ENCODE results near the gene FOXO3B.
"Not testable (repeated sequence)": the region's sequence is repeated elsewhere in the genome, so short reads cannot be mapped to it uniquely, and the experiment has no call there.

The FOXO3B gene

DNA sequence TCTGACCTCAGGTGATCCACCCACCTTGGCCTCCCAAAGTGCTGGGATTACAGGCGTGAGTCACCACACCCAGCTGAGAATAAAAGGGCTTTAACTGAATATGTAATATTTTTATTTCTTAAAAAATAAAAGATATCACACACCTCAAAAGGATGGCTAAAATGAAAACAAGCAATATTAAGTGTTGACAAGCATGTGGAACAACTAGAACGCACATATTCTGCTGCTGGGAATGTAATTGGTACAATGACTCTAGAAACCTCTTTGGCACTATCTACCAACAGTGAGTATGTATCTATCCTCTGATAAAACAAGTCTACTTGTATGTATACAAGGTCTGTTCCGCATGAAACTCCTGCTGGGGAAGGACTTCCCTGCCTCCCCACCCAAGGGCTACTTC lies 5.2 kb downstream of the FOXO3B start:
- H3K9me3 ChIP-seq; in situ Hi-C loops (cut with MboI; ENCODE audit: low sequenced_read_pairs); DNase-seq (ENCODE audit: low spot score in 2 of 2); H3K4me1 ChIP-seq; H3K4me3 ChIP-seq; H3K36me3 ChIP-seq (replicated peaks); H3K27me3 ChIP-seq (ENCODE audit: low read depth): not testable (repeated sequence)

DNA sequence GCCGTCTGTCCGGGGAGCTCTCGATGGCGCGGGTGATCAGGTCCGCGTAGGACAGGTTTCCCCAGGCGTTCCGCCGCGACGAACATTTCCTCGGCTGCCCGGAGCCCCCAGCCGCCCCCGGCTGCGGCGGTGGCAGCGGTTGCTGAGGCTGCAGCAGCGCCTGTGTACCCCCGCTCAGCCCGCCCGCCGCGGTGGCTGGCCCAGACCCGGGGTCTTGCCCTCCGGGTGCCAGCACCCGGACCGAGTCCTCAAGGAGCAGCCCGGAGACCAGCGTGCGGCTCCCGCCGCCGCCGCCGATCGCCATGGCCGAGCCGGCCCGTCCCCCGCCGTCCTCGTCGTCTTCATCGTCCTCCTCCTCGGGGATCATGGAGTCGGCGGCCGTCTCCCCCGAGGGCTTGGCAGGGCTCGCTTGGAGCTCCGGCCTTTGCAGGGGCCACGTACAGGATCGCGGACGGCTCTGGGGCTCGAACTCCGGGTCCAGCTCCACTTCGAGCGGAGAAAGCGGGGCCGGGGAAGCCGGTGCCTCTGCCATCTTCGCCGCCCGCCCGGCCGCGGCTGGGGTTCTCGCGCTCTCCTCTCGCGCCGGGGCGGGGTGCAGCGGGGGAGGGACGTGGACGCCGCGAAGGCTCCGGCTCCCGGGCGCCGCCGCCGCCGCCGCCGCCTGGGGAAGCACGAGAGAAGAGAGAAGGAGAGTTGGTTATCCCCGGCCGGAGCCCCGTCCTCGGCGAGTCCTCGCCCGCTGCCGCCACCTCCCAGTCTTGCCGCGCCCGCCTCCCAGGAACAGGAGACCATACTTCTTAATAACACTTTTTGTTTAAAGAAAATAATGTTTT lies 9.5 kb downstream of the FOXO3B start:
- H3K9me3 ChIP-seq; in situ Hi-C loops (cut with MboI; ENCODE audit: low sequenced_read_pairs); H3K36me3 ChIP-seq (replicated peaks); H3K4me3 ChIP-seq; H3K27me3 ChIP-seq (ENCODE audit: low read depth); H3K4me1 ChIP-seq; DNase-seq (ENCODE audit: low spot score in 2 of 2): not testable (repeated sequence)

DNA sequence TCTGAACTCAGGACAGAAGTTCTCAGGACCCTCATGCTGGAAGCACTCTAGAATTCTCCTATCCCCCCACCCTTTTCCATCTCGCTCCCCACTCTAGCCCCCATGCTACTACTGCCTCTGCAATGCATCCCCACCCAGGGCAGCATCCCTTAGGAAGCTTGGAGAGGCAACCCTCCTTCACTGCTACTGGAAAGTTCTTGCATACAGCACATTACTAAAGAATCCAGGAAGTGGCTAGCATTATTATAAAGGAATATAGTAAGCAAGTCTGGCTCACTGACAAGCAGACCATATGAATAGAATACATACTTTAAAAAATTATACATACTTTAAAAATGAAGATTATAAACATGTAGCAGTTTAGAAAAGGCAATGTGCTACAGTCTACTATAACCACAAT lies 13.5 kb downstream of the FOXO3B start:
- H3K9me3 ChIP-seq; DNase-seq (ENCODE audit: low spot score in 2 of 2); H3K36me3 ChIP-seq (replicated peaks); H3K27me3 ChIP-seq (ENCODE audit: low read depth); H3K4me3 ChIP-seq; H3K4me1 ChIP-seq; in situ Hi-C loops (cut with MboI; ENCODE audit: low sequenced_read_pairs): not testable (repeated sequence)

DNA sequence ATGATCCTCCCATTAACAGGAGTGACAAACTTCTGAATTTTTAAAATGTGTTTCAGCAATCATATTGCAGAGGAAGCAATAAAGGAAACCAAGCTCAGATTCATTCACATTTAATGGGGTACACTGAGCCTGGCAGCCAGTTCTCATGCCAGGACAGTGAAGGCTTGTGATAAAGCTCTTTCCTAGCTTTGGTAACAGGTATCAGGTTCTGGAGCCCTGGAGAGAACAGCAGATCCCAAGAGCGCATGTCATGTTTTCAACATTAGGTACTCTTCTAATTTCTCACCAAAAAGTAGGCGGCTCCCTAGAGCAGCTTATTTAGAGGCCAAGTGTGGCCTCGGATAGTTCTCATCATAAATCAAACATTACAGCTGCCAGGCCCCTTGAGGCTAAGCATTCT lies 14.6 kb downstream of the FOXO3B start:
- in situ Hi-C loops (cut with MboI; ENCODE audit: low sequenced_read_pairs); H3K4me3 ChIP-seq; H3K4me1 ChIP-seq; H3K27me3 ChIP-seq (ENCODE audit: low read depth); DNase-seq (ENCODE audit: low spot score in 2 of 2); H3K9me3 ChIP-seq; H3K36me3 ChIP-seq (replicated peaks): not testable (repeated sequence)

DNA sequence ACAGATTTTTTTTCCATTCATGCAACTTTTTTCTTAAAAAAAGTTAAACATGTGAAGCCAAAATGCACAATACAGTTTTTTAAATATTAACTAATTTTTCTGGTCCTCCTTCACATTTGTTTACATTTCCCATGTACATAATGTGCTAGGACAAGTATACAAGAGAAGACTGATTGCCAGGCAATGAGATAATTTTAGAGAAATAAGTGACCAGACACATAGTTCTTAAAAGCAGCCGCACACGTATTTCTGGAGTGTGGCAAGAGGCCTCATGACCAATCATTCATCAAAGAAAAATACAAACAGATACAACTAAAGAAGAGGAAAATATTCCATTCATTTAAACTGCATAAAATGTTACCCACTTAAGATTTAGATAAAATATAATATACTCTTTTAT lies 15.8 kb downstream of the FOXO3B start:
- H3K36me3 ChIP-seq (replicated peaks); H3K4me3 ChIP-seq; H3K9me3 ChIP-seq; H3K27me3 ChIP-seq (ENCODE audit: low read depth); DNase-seq (ENCODE audit: low spot score in 2 of 2); H3K4me1 ChIP-seq; in situ Hi-C loops (cut with MboI; ENCODE audit: low sequenced_read_pairs): not testable (repeated sequence)

DNA sequence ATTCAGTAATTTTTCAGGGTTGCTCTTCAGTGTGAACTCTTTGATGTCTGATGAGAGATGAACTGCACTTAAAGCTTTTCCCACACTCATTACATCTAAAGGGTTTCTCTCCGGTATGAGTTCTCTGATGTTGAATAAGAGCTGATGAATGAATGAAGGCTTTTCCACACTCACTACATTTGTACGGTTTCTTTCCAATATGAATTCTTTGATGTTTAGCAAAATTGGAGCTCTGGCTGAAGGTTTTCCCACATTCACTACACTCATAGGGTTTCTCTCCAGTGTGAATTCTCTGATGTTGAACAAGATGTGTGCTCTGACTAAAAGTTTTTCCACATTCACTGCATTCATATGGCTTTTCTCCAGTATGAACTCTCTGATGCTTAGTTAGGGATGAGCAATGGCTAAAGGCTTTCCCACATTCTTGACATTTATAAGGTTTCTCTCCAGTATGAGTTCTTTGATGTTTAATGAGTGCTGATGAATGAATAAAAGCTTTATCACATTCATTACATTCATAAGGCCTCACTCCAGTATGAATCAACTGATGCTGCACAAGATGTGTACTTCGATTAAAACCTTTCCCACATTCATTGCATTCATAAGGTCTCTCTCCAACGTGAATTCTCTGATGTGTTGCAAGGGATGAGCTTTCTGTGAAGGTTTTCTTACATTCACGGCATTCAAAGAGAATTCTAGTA lies 20.0 kb downstream of the FOXO3B start:
- in situ Hi-C loops (cut with MboI; ENCODE audit: low sequenced_read_pairs), result not testable (repeated sequence)

DNA sequence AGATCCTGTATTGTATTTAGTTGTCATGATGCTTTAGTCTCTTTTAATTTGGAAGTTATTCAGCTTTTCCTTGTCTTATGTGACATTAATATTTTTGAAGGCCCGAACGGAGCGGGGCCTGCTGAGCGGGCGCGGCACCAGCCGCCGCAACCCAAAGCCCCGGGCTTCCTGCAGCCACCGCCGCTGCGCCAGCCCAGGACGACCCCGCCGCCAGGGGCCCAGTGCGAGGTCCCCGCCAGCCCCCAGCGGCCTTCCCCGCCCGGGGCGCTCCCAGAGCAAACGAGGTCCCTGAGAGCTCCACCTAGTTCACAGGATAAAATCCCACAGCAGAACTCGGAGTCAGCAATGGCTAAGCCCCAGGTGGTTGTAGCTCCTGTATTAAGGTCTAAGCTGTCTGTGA lies 32.0 kb downstream of the FOXO3B start:
- DNase-seq (ENCODE audit: low spot score in 2 of 2); H3K4me1 ChIP-seq; H3K4me3 ChIP-seq; H3K27me3 ChIP-seq (ENCODE audit: low read depth); H3K36me3 ChIP-seq (replicated peaks); H3K9me3 ChIP-seq; in situ Hi-C loops (cut with MboI; ENCODE audit: low sequenced_read_pairs): not testable (repeated sequence)

More for the DNA sequence above, 20.0 kb downstream of the FOXO3B start:
- not testable (repeated sequence) for H3K4me3 ChIP-seq; H3K27me3 ChIP-seq (ENCODE audit: low read depth); DNase-seq (ENCODE audit: low spot score in 2 of 2); H3K4me1 ChIP-seq; H3K36me3 ChIP-seq (replicated peaks); H3K9me3 ChIP-seq

DNA sequence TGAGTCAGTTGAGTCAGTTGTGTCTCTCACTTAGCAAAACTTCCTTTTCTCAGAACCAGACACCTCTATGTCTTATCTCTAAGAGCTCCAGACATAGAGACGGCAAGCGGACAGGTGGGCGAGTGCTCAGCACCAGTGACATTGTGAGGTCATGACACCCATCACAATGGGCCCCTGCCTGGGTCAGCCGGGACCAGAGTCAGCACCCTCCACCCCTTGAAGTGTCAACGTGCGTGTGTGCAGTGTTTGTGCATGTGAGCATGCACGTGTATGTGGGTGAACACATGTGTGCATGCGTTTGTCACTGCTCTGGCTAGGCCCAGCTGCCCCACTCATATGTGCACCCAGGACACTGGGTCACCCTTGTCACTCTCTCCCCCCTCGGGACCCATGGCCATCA lies 37.8 kb downstream of the FOXO3B start, which contains the start of gene TBC1D28:
TSS of gene TBC1D28 (minus strand) at position 101 of the 400 bp plus-strand sequence. CDS start 3,039 bp downstream, outside the sequence.
- H3K4me3 ChIP-seq; H3K36me3 ChIP-seq (replicated peaks); H3K27me3 ChIP-seq (ENCODE audit: low read depth); in situ Hi-C loops (cut with MboI; ENCODE audit: low sequenced_read_pairs); H3K4me1 ChIP-seq; H3K9me3 ChIP-seq; DNase-seq (ENCODE audit: low spot score in 2 of 2): not testable (repeated sequence)

DNA sequence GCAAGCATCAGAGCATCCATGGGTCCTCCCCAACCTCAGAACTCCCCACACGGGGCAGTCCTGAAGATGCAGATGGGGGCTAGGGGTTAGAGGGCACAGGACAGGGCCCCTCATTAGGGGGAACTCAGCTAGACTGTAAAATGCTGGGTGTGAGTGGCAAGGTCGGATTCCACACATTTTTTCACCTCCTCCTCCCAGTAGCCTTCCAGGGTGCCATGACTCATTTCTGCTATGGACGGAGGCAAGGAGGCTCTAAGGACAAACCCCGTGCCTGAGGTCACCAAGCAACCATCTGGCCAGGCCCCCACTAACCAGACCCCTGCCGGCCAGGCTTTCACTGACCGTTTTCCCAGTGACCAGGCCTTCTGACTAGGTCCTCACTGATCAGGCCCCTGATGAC lies 39.0 kb downstream of the FOXO3B start:
- in situ Hi-C loops (cut with MboI; ENCODE audit: low sequenced_read_pairs); H3K27me3 ChIP-seq (ENCODE audit: low read depth): not testable (repeated sequence)

DNA sequence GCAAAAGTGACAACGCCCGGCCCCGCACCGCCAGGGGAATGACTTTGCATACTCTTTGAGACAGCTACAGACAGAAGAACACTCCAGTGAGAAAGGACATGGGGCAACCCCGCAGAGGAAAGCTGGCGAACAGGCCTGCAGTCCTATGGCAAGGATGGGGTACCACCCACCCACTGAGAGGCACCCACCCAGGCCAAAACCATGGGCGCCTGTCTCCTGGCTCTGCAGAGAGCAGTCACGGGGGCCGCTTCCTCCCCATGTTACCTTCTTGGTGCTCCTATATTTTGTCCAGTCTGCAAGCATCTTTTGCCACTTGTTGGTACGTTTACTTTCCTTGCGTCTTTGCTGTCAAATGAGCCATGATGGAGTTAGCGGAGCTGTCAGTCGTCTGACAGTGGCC lies 43.8 kb downstream of the FOXO3B start:
- not testable (repeated sequence) for H3K36me3 ChIP-seq (replicated peaks); H3K9me3 ChIP-seq

More for the DNA sequence above, 39.0 kb downstream of the FOXO3B start:
- H3K36me3 ChIP-seq (replicated peaks); H3K9me3 ChIP-seq; H3K4me1 ChIP-seq; H3K4me3 ChIP-seq; DNase-seq (ENCODE audit: low spot score in 2 of 2): not testable (repeated sequence)

DNA sequence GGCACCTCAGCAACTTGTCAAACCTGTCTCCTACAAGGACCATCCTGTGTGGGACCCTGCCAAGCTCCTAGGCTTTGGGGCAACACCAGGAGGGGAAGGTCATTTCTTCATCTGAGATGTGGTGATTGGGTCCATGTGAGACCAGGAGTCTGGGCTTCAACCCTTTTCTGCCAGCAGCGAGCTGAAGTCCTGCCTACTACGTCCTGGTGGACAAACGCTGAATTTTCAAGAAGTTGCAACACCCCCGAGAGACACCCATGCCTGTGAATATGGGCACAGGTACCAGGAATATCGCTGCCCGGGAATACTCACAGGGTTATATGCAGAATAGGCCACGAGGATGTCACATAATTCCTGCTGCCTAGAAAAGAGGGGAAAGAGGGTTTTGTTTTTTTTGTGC lies 45.9 kb downstream of the FOXO3B start:
- H3K36me3 ChIP-seq (replicated peaks); H3K9me3 ChIP-seq; H3K4me1 ChIP-seq; H3K4me3 ChIP-seq; H3K27me3 ChIP-seq (ENCODE audit: low read depth); in situ Hi-C loops (cut with MboI; ENCODE audit: low sequenced_read_pairs); DNase-seq (ENCODE audit: low spot score in 2 of 2): not testable (repeated sequence)

More for the DNA sequence above, 43.8 kb downstream of the FOXO3B start:
- H3K27me3 ChIP-seq (ENCODE audit: low read depth); in situ Hi-C loops (cut with MboI; ENCODE audit: low sequenced_read_pairs); DNase-seq (ENCODE audit: low spot score in 2 of 2); H3K4me1 ChIP-seq; H3K4me3 ChIP-seq: not testable (repeated sequence)

DNA sequence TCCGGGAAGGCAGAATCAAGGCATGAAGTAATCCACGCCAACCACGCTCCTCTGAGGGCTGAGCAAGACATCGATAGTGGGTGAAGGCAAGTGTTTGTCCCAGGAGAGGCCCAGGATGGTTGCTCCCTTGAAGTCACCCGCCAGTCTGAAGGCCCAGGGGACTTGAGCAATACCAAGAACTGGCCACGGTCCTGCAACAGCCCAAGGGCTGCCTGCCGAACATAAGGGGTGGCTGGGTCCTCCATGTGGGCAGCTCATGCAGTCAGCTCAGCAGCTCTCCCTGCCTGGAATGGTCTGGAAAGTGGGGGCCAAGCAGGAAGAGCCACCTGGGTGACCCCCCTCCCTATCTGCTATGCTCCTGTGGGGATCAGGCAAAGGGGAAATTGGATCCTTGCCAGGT lies 46.3 kb downstream of the FOXO3B start:
- DNase-seq (ENCODE audit: low spot score in 2 of 2); H3K9me3 ChIP-seq; in situ Hi-C loops (cut with MboI; ENCODE audit: low sequenced_read_pairs): not testable (repeated sequence)

DNA sequence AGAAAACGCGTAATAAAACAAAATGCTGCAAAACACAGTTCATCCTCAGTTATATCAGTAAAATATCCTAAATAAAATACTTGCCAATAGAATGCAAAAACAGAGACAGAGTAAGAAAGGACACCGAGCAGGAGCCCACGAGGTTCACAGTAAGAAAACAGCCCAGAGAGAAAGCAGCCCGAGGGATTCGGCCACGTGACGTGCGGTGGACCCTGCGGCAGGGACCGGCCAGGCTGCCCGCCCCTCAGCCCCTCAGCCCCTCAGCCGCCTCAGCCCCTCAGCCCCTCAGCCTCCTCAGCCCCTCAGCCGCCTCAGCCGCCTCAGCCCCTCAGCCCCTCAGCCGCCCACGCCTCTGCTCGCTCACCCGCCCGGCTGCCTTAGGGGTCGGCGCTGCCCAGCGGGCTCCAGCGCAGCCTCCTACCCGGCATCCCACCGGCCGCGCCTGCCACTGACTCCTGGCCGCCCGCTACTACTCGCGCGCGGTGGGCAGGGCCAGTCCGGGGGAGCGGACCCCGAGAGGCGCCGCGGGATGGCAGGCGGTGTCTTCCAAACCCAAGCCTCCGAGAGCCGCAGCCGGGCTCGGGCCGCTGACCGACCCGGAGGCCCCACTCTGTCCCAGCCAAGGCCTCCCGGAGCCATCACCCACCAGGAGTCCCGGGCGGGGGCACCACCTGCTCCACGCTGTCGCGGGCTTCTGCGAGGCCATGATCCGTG lies 47.4 kb downstream of the FOXO3B start:
- H3K4me1 ChIP-seq; in situ Hi-C loops (cut with MboI; ENCODE audit: low sequenced_read_pairs); H3K9me3 ChIP-seq; H3K27me3 ChIP-seq (ENCODE audit: low read depth); H3K4me3 ChIP-seq; H3K36me3 ChIP-seq (replicated peaks); DNase-seq (ENCODE audit: low spot score in 2 of 2): not testable (repeated sequence)

More for the DNA sequence above, 46.3 kb downstream of the FOXO3B start:
- H3K4me1 ChIP-seq; H3K36me3 ChIP-seq (replicated peaks); H3K4me3 ChIP-seq; H3K27me3 ChIP-seq (ENCODE audit: low read depth): not testable (repeated sequence)

Measured in HAP-1 (cell line).